Measurements from ENCODE around the gene NOTCH4.
"Not testable (repeated sequence)": the region's sequence is repeated elsewhere in the genome, so short reads cannot be mapped to it uniquely, and the experiment has no call there.

- TF ChIP-seq, protein P1, sequence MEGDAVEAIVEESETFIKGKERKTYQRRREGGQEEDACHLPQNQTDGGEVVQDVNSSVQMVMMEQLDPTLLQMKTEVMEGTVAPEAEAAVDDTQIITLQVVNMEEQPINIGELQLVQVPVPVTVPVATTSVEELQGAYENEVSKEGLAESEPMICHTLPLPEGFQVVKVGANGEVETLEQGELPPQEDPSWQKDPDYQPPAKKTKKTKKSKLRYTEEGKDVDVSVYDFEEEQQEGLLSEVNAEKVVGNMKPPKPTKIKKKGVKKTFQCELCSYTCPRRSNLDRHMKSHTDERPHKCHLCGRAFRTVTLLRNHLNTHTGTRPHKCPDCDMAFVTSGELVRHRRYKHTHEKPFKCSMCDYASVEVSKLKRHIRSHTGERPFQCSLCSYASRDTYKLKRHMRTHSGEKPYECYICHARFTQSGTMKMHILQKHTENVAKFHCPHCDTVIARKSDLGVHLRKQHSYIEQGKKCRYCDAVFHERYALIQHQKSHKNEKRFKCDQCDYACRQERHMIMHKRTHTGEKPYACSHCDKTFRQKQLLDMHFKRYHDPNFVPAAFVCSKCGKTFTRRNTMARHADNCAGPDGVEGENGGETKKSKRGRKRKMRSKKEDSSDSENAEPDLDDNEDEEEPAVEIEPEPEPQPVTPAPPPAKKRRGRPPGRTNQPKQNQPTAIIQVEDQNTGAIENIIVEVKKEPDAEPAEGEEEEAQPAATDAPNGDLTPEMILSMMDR (tag by site-specific recombination; IDR thresholded peaks at IDR 0.05): not testable (repeated sequence)
- TF ChIP-seq GLI4 (tag by site-specific recombination; IDR thresholded peaks at IDR 0.05); ZBTB11 (tag by site-specific recombination; conservative IDR thresholded peaks at IDR 0.05; ENCODE audit: low read depth); ZNF362 (tag by site-specific recombination; IDR thresholded peaks at IDR 0.05); KLF1 (tag by site-specific recombination; IDR thresholded peaks at IDR 0.05): not testable (repeated sequence)
Measured at GRCh38 chr6:32186151-32186840, 37.6 kb downstream of the NOTCH4 start.

Measured in HEK293 (cell line).